Liver (tissue), 9 donors: Measurements from ENCODE around the gene SUZ12. TPM values are rescaled to one million over a fixed set of nuclear protein-coding genes. Genes with fewer than 3 reads are reported as not detected.

Source experiments
- DNase-seq: peaks from one replicate; pipeline ENCODE4 v3.0.0-alpha.2; 2017; ENCODE audit warnings: low spot score
- H3K27ac ChIP-seq, 2 donors: one replicate each; pipeline ENCODE4 v1.7.0; 2013; ENCODE audit warnings: inconsistent platforms in 2 of 2, low read length in 2 of 2, control low read depth in 1 of 2, low read depth in 1 of 2, mild to moderate bottlenecking in 1 of 2
- H3K27me3 ChIP-seq, 4 donors: one replicate each; pipeline versions ENCODE4 v1.6.1 to v1.7.0; 2013; ENCODE audit warnings: low read length in 3 of 4, inconsistent platforms in 1 of 4, mild to moderate bottlenecking in 1 of 4, moderate library complexity in 1 of 4; ENCODE audit not compliant: control insufficient read depth in 4 of 4, insufficient read depth in 4 of 4
- H3K36me3 ChIP-seq, 4 donors: one replicate each; pipeline versions ENCODE4 v1.6.1 to v1.7.0; 2013; ENCODE audit warnings: low read length in 3 of 4, mild to moderate bottlenecking in 3 of 4, low read depth in 1 of 4, moderate library complexity in 1 of 4; ENCODE audit not compliant: control insufficient read depth in 4 of 4, insufficient read depth in 3 of 4
- H3K4me1 ChIP-seq, 4 donors: one replicate each; pipeline versions ENCODE4 v1.6.1 to v1.7.0; 2013; ENCODE audit warnings: low read length in 3 of 4, mild to moderate bottlenecking in 3 of 4, moderate library complexity in 1 of 4; ENCODE audit not compliant: control insufficient read depth in 4 of 4, insufficient read depth in 4 of 4
- H3K4me3 ChIP-seq, 3 donors: one replicate each; pipeline versions ENCODE4 v1.6.1 to v1.7.0; 2013; ENCODE audit warnings: low read length in 3 of 3, control low read depth in 1 of 3, low read depth in 1 of 3, mild to moderate bottlenecking in 1 of 3
- H3K9ac ChIP-seq, 2 donors: one replicate each; pipeline ENCODE4 v1.7.0; 2013; ENCODE audit warnings: low read length in 2 of 2, mild to moderate bottlenecking in 2 of 2, moderate library complexity in 2 of 2, control low read depth in 1 of 2, low read depth in 1 of 2
- H3K9me3 ChIP-seq, 4 donors: one replicate each; pipeline versions ENCODE4 v1.6.1 to v1.7.0; 2013; ENCODE audit warnings: low read length in 3 of 4; ENCODE audit not compliant: control insufficient read depth in 4 of 4
- CTCF ChIP-seq: fragments of 150-350 bp; IDR thresholded peaks from 2 replicates; pipeline ENCODE4 v1.5.1; 2017; ENCODE audit warnings: improper control_type of control experiment, low read depth, low read length; ENCODE audit not compliant: missing input control
- EGR1 ChIP-seq, 2 donors: IDR thresholded peaks; 2 replicates each; pipeline ENCODE4 v1.6.1; 2016 to 2018; ENCODE audit warnings: antibody characterized with exemption in 2 of 2, low read depth in 2 of 2
- FOXA1 ChIP-seq: IDR thresholded peaks from 2 replicates; pipeline ENCODE4 v1.6.1; 2016; ENCODE audit warnings: antibody characterized with exemption
- FOXA2 ChIP-seq: IDR thresholded peaks from 2 replicates; pipeline ENCODE4 v1.6.1; 2016; ENCODE audit warnings: antibody characterized with exemption
- GABPA ChIP-seq, 2 donors: IDR thresholded peaks in 1 of 2; conservative IDR thresholded peaks in 1 of 2; 2 replicates each; pipeline ENCODE4 v1.6.1; 2016; ENCODE audit warnings: antibody characterized with exemption in 2 of 2, mild to moderate bottlenecking in 1 of 2, moderate library complexity in 1 of 2
- JUND ChIP-seq, 2 donors: IDR thresholded peaks; 2 replicates each; pipeline ENCODE4 v1.6.1; 2016; ENCODE audit warnings: antibody characterized with exemption in 2 of 2
- MAX ChIP-seq: IDR thresholded peaks from 2 replicates; pipeline ENCODE4 v1.6.1; 2016; ENCODE audit warnings: antibody characterized with exemption
- NR2F2 ChIP-seq: IDR thresholded peaks from 2 replicates; pipeline ENCODE4 v1.6.1; 2016; ENCODE audit warnings: antibody characterized with exemption
- RAD21 ChIP-seq, 2 donors: IDR thresholded peaks; 2 replicates each; pipeline ENCODE4 v1.6.1; 2016; ENCODE audit warnings: antibody characterized with exemption in 2 of 2, mild to moderate bottlenecking in 2 of 2
- REST ChIP-seq: IDR thresholded peaks from 2 replicates; pipeline ENCODE4 v1.6.1; 2016; ENCODE audit warnings: antibody characterized with exemption, mild to moderate bottlenecking
- RXRA ChIP-seq, 2 donors: IDR thresholded peaks; 2 replicates each; pipeline ENCODE4 v1.6.1; 2017 to 2018; ENCODE audit warnings: antibody characterized with exemption in 2 of 2, mild to moderate bottlenecking in 1 of 2
- TAF1 ChIP-seq: conservative IDR thresholded peaks from 2 replicates; pipeline ENCODE4 v1.6.1; 2016; ENCODE audit warnings: antibody characterized with exemption, mild to moderate bottlenecking
- ZBTB33 ChIP-seq: IDR thresholded peaks from 2 replicates; pipeline ENCODE4 v1.6.1; 2016; ENCODE audit warnings: antibody characterized with exemption
- WGBS: extraction: QIAGEN DNeasy Blood & Tissue Kit; methylation state at CpG from one replicate; pipeline ENCODE4 v1.1.7; 2013; 5-methylcytosine and 5-hydroxymethylcytosine counted together
- polyA plus RNA-seq, 2 donors: library from polyadenylated mRNA; stranded (reverse) in 1 of 2; unstranded in 1 of 2; fragments of 200-250 nt in 1 of 2; fragments of >200 nt in 1 of 2; fragmentation: Nextera tagmentation in 1 of 2; extraction: Ambion mirVana in 1 of 2; gene quantifications; one replicate each; pipeline versions ENCODE4 v1.2.1 to v1.2.3, GENCODE V29; 2013 to 2015
- total RNA-seq, 2 donors: library from RNA; depleted of rRNA; stranded (reverse); fragments of >200 nt; gene quantifications; one replicate each; pipeline ENCODE4 v1.2.3, GENCODE V29; 2014
- donor health status: healthy.
- donor health status: healthy.
- donor health status: healthy.
- donor health status: healthy.
- donor health status: healthy.

Gene SUZ12
- total and polyA plus RNA-seq, 4 donors, result 5.2 to 32.4 (median 9.7) TPM

- no peak overlapping the region for H3K4me3 ChIP-seq
- no peaks in the 10 kb centered on the region for H3K36me3 ChIP-seq
- TF ChIP-seq TAF1 (no peak), JUND (IDR thresholded peaks at IDR 0.05) (no peak), MAX (no peak), ZBTB33 (no peak), NR2F2 (no peak), REST (no peak), FOXA1 (no peak), CTCF (no peak), EGR1 (IDR thresholded peaks at IDR 0.05; ENCODE audit: low read depth in 2 of 2) (no peak), FOXA2 (no peak)
- peaks cover 0 to 6% (median 4%) of the 10 kb centered on the region in 4 donors for H3K4me1 ChIP-seq
- 87% methylated on average over 10 of the region's 10 CpGs for WGBS
- H3K27me3 ChIP-seq, result no peaks in the 10 kb centered on the region
- H3K9ac ChIP-seq, result no peak overlapping the region
- no peaks in the 10 kb centered on the region for H3K9me3 ChIP-seq
- no peak overlapping the region for H3K27ac ChIP-seq
- no peak for DNase-seq
Measured at GRCh38 chr17:31919802-31920525, 16.8 kb upstream of the SUZ12 start.

- H3K9me3 ChIP-seq, result no peaks in the 10 kb centered on the region
- no peaks in the 10 kb centered on the region for H3K4me1 ChIP-seq
- DNase-seq, result no peak
- WGBS, result 94% methylated on average over 5 of the region's 5 CpGs
- H3K27me3 ChIP-seq, result no peaks in the 10 kb centered on the region
- no peak overlapping the region for H3K4me3 ChIP-seq
- no peak overlapping the region for H3K27ac ChIP-seq
- no peaks in the 10 kb centered on the region for H3K36me3 ChIP-seq
- no peak overlapping the region for H3K9ac ChIP-seq
- TF ChIP-seq REST (no peak), RXRA (IDR thresholded peaks at IDR 0.05) (no peak), NR2F2 (no peak), CTCF (no peak), TAF1 (no peak), EGR1 (IDR thresholded peaks at IDR 0.05; ENCODE audit: low read depth in 2 of 2) (no peak), GABPA (IDR thresholded peaks at IDR 0.05 in 1 of 2, conservative IDR thresholded peaks at IDR 0.05 in 1 of 2) (no peak), ZBTB33 (no peak), RAD21 (IDR thresholded peaks at IDR 0.05) (no peak)
Measured at GRCh38 chr17:31926100-31926729, 10.6 kb upstream of the SUZ12 start.
